ENCODE data around the gene HNRNPA2B1.

DNA sequence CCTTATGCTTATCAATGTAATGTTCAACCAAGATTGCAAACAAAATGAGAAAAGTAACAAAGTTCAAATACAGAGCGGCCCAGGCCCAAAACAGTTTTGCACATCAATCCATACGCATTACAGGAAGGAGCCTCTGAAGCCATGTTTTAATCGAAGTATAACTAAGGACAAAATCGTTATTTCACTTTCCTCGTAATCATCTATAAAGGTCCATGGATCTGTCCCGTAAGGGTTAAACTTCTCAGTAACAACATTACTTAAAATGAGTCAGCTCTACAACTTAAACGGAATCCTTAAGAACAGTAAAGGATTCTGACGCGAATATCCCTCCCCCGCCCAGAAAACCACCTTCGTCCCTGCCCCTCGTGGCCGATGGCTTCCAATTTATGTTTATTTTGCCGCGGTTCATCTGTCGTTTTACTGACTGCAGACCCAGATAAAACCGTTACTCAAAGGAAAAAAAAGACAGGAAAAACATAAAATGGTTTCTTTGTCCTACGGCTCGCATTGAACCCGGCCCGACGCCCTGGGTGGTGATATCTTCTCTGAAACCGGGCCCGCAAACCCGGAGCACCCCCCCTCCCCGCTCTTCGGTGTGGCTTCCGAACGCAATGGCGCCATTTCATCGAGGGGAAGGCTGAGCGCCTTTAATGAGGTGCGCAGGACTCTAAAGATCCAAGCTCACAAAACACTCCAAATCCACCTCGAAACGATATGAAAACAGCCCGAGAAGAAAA is 1.1 kb downstream of the HNRNPA2B1 start:
- TF ChIP-seq, protein P1, sequence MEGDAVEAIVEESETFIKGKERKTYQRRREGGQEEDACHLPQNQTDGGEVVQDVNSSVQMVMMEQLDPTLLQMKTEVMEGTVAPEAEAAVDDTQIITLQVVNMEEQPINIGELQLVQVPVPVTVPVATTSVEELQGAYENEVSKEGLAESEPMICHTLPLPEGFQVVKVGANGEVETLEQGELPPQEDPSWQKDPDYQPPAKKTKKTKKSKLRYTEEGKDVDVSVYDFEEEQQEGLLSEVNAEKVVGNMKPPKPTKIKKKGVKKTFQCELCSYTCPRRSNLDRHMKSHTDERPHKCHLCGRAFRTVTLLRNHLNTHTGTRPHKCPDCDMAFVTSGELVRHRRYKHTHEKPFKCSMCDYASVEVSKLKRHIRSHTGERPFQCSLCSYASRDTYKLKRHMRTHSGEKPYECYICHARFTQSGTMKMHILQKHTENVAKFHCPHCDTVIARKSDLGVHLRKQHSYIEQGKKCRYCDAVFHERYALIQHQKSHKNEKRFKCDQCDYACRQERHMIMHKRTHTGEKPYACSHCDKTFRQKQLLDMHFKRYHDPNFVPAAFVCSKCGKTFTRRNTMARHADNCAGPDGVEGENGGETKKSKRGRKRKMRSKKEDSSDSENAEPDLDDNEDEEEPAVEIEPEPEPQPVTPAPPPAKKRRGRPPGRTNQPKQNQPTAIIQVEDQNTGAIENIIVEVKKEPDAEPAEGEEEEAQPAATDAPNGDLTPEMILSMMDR (IDR thresholded peaks at IDR 0.05; ENCODE audit: insufficient read depth, low read length, poor library complexity, severe bottlenecking): no peak
- TF ChIP-seq EZH2phosphoT487 (conservative IDR thresholded peaks at IDR 0.05; ENCODE audit: low read length): no peak

All from SU-DHL-6 (cell line).